SJSA1 (cell line): ENCODE data around the gene ATP8B2. TPM values are rescaled to one million over a fixed set of nuclear protein-coding genes. Genes with fewer than 3 reads are reported as not detected.
A peak's percentile ranks its signal among the peaks of the same experiment; 100 is the strongest.
"Not testable (repeated sequence)": the region's sequence is repeated elsewhere in the genome, so short reads cannot be mapped to it uniquely, and the experiment has no call there.

Experiments used
- DNase-seq, 2 experiments: peaks; one replicate each; pipeline ENCODE4 v3.0.0-alpha.2; 2015 to 2020; ENCODE audit warnings: low spot score in 2 of 2, low read depth in 1 of 2
- H3K27ac ChIP-seq: fragments of 250-450 bp; sonication (Bioruptor Pico); 2 replicates; pipeline ENCODE4 v1.5.1; 2020; ENCODE audit warnings: mild to moderate bottlenecking, moderate library complexity
- H3K27me3 ChIP-seq: fragments of 250-450 bp; sonication (Bioruptor Pico); replicated peaks from 2 replicates; pipeline ENCODE4 v1.5.1; 2020; ENCODE audit warnings: mild to moderate bottlenecking, moderate library complexity
- H3K36me3 ChIP-seq: fragments of 250-450 bp; sonication (Bioruptor Pico); 2 replicates; pipeline ENCODE4 v1.5.1; 2020; ENCODE audit warnings: mild to moderate bottlenecking
- H3K4me1 ChIP-seq: fragments of 250-450 bp; sonication (Bioruptor Pico); replicated peaks from 2 replicates; pipeline ENCODE4 v1.6.1; 2021; ENCODE audit warnings: mild to moderate bottlenecking
- H3K4me3 ChIP-seq: fragments of 250-450 bp; sonication (Bioruptor Pico); 2 replicates; pipeline ENCODE4 v1.5.1; 2020; ENCODE audit warnings: mild to moderate bottlenecking
- H3K9me3 ChIP-seq: fragments of 250-450 bp; sonication (Bioruptor Pico); replicated peaks from 2 replicates; pipeline ENCODE4 v1.5.1; 2020; ENCODE audit warnings: mild to moderate bottlenecking
- total RNA-seq: library from RNA; depleted of rRNA; stranded (reverse); fragments of >200 nt; shearing (Covaris generic); gene quantifications from 2 replicates; pipeline ENCODE4 v1.2.3, GENCODE V29; 2014; rRNA removed

ATP8B2 gene, protein sequence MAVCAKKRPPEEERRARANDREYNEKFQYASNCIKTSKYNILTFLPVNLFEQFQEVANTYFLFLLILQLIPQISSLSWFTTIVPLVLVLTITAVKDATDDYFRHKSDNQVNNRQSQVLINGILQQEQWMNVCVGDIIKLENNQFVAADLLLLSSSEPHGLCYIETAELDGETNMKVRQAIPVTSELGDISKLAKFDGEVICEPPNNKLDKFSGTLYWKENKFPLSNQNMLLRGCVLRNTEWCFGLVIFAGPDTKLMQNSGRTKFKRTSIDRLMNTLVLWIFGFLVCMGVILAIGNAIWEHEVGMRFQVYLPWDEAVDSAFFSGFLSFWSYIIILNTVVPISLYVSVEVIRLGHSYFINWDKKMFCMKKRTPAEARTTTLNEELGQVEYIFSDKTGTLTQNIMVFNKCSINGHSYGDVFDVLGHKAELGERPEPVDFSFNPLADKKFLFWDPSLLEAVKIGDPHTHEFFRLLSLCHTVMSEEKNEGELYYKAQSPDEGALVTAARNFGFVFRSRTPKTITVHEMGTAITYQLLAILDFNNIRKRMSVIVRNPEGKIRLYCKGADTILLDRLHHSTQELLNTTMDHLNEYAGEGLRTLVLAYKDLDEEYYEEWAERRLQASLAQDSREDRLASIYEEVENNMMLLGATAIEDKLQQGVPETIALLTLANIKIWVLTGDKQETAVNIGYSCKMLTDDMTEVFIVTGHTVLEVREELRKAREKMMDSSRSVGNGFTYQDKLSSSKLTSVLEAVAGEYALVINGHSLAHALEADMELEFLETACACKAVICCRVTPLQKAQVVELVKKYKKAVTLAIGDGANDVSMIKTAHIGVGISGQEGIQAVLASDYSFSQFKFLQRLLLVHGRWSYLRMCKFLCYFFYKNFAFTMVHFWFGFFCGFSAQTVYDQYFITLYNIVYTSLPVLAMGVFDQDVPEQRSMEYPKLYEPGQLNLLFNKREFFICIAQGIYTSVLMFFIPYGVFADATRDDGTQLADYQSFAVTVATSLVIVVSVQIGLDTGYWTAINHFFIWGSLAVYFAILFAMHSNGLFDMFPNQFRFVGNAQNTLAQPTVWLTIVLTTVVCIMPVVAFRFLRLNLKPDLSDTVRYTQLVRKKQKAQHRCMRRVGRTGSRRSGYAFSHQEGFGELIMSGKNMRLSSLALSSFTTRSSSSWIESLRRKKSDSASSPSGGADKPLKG
- 36.9 and 77.8 TPM in 2 replicates for total RNA-seq

DNA sequence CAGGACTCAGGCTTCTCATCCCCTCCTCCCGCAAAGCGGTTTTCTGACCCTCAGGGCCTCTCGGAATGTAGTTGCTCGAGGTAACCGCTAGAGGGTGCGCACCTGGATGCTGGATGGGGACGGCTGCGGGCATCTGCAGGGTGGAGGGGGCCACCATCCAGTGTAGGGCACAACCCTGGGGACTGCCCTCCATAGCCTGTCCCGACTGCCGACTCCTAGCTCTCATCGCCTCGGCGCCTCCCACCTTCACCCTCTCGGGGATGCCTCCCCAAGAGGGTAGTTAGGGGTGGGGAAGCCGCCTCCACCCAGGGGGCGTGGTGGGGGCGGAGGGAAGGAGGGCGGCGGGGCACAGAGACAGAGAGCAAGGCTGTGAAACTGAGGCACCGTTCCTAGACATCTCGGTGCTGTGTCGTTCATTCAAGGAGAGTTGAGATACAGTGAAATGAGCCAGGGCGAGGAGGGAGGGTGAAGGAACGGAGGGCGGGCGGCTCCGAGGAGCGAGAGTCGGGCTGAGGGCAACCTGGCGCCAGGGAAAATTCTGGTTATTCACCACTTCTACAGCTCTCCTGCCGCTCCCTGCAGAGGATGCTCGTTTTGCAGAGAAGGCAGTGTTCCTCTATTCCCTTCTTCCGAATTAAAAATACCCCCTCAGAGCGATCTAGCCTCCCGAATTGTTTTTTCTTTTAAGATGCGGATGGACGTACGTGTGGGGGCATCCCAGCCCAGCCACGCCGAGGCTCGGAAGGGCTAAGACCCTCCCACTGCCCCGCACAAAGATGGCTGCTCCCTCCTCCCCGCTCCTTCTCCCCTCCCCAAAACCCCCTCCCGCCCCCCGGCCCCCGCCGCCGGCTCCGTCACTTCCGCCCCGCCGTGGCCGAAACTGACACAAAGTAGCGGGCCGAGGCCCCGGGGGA is at the start of gene ATP8B2:
ATP8B2 (plus strand) TSS at position 857 of the 914 bp plus-strand sequence. CDS start 2,617 bp downstream, outside the sequence.
- DNase-seq: peak; percentile 83 to 91
- Histone ChIP-seq H3K36me3 (peaks cover 21% of the 10 kb centered on the region), H3K27ac (peak within 1 kb of the TSS; percentile 78), H3K27me3 (no peaks in the 10 kb centered on the region), H3K9me3 (no peaks in the 10 kb centered on the region), H3K4me1 (peaks cover 15% of the 10 kb centered on the region), H3K4me3 (peak within 1 kb of the TSS; percentile 95)

- Histone ChIP-seq H3K27ac (no peak overlapping the region), H3K9me3 (no peaks in the 10 kb centered on the region), H3K4me3 (no peak overlapping the region), H3K27me3 (no peaks in the 10 kb centered on the region), H3K36me3 (peaks cover 24% of the 10 kb centered on the region), H3K4me1 (peaks cover 4% of the 10 kb centered on the region; the same call in 1 of the 2 replicates)
- no peak for DNase-seq
Measured at GRCh38 chr1:154276797-154277196, 48.5 kb upstream of the ATP8B2 start.

GRCh38 chr1:154287591-154287990 is 37.7 kb upstream of the ATP8B2 start:
- not testable (repeated sequence) for H3K36me3 ChIP-seq, DNase-seq

GRCh38 chr1:154288661-154289060 is 36.7 kb upstream of the ATP8B2 start:
- H3K9me3 ChIP-seq: no peaks in the 10 kb centered on the region
- no peak overlapping the region for H3K4me3 ChIP-seq
- H3K27me3 ChIP-seq: 0 out of 2 replicates have a peak, but pooled peaks cover 4% of the 10 kb centered on the region
- no peak for DNase-seq
- H3K4me1 ChIP-seq: no peaks in the 10 kb centered on the region
- H3K36me3 ChIP-seq: no peaks in the 10 kb centered on the region
- H3K27ac ChIP-seq: no peak overlapping the region

More at GRCh38 chr1:154287591-154287990, 37.7 kb upstream of the ATP8B2 start:
- not testable (repeated sequence) for H3K27me3 ChIP-seq, H3K4me1 ChIP-seq, H3K27ac ChIP-seq, H3K9me3 ChIP-seq, H3K4me3 ChIP-seq

DNA sequence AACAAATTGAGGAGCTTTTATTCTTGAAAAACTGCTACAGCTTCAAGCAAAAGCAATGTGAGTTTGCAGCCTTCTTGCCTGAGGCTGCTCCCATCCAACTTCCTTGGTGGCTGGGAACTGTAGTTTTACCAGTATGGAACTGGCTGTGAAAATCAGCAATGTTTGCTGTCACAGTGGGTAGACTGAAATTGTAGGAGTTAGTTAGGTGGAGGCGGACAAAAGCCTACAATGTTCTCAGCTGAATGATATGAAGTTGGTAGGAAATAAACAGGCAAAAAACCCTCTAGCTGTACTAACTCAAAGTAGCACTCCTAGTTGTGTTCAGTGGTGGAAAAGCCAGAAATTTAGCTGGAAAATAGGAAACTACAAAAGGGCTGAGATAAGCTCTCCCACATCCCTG is 34.4 kb upstream of the ATP8B2 start:
- Histone ChIP-seq H3K27ac (no peak overlapping the region), H3K9me3 (peaks cover 5% of the 10 kb centered on the region), H3K4me1 (no peaks in the 10 kb centered on the region), H3K4me3 (no peak overlapping the region), H3K36me3 (no peaks in the 10 kb centered on the region), H3K27me3 (0 out of 2 replicates have a peak, but pooled peaks cover 4% of the 10 kb centered on the region)
- DNase-seq: no peak

DNA sequence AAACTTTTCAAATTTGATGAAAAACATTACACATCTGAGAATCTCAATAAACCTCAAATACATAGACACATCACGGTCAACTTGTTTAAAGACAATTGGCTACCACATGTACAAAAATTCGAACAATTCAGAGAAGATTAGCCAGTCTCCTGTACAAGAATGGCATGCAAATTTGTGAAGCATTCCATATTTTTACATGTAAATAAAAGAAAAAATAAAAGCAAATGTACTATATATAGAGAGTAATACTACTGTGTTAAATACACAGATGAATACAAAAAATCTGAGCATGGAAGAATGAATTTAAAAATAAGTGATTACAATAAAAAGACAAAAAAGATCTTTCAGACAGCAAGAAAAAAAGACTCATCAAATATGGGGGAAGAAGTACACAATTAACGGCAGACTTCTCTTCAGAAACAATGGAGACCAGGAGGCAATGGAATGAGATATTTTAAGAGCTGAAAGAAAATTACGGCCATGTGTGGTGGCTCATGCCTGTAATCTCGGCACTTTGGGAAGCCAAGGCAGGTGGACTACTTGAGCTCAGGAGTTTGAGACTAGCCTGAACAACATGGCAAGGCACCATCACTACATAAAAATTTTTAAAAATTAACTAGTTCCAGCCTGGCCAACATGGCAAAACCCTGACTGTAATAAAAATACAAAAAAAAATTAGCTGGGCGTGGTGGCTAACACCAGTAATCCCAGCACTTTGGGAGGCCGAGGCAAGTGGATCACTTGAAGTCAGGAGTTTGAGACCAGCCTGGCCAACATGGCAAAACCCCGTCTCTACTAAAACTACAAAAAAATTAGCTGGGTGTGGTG is 29.7 kb upstream of the ATP8B2 start:
- no peaks in the 10 kb centered on the region for H3K4me1 ChIP-seq

GRCh38 chr1:154301582-154301981 is 23.7 kb upstream of the ATP8B2 start:
- no peak overlapping the region for H3K4me3 ChIP-seq
- DNase-seq: no peak
- no peaks in the 10 kb centered on the region for H3K9me3 ChIP-seq
- no peaks in the 10 kb centered on the region for H3K27me3 ChIP-seq
- no peak overlapping the region for H3K27ac ChIP-seq
- peaks cover 6% of the 10 kb centered on the region for H3K4me1 ChIP-seq
- H3K36me3 ChIP-seq: no peaks in the 10 kb centered on the region

More for the DNA sequence above, 29.7 kb upstream of the ATP8B2 start:
- H3K27me3 ChIP-seq: no peaks in the 10 kb centered on the region
- H3K9me3 ChIP-seq: peaks cover 11% of the 10 kb centered on the region
- DNase-seq: no peak
- no peak overlapping the region for H3K4me3 ChIP-seq
- no peaks in the 10 kb centered on the region for H3K36me3 ChIP-seq
- H3K27ac ChIP-seq: no peak overlapping the region

DNA sequence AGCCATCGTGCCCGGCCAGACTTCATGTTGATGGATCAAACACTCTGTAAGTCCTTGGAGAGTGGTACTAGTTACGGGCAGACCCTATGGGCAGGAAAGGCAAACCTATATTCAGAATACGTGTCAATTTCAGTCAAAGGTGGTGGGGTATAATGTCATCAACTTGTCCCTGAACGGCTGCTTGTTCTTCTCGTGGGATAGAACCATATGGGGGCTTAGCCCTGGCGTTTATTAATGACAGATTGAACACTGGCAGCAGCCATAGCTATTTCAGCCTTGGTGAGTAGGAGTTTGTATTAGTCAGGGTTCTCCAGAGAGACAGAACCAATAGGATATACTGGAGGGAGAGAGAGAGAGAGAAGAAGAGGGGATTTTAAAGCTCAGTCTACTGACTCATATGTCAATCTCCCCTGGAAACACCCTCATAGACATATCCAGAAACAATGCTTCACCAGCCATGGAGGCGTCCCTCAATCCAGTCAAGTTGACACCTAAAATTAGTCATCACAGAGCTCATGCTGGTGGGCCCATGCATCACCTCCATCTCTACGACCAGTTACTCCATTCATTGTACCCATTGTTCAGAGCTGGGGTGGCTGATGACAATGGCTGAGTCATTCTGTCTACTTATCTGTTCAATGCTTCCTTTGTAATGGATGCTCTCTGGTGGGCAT is 20.5 kb upstream of the ATP8B2 start:
- Histone ChIP-seq H3K27me3 (no peaks in the 10 kb centered on the region), H3K4me3 (no peak overlapping the region), H3K4me1 (peaks cover 6% of the 10 kb centered on the region), H3K9me3 (no peaks in the 10 kb centered on the region), H3K27ac (no peak overlapping the region), H3K36me3 (no peaks in the 10 kb centered on the region)
- peak; percentile 43 to 70 for DNase-seq

DNA sequence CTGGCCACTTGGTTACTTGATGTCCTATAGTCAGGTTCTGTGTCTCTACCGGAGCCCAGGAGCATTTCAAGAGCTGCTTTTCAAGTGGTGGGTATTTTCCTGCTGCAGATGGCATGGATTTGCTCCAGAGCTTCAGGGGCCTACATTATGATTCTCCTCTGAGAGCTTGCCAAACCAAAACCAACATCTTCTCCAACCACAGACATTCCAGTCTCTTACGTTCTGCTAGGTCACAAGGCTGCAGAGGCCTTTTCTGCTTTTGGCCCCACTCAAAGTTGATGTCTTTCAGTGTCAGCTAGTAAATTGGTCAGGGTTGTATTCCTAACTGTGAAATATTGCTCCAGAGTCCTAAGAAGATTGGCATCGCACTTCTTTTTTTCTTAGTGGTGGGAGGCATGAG is 19.2 kb upstream of the ATP8B2 start:
- no peaks in the 10 kb centered on the region for H3K27me3 ChIP-seq
- no peaks in the 10 kb centered on the region for H3K36me3 ChIP-seq
- no peak for DNase-seq
- H3K4me3 ChIP-seq: no peak overlapping the region
- peaks cover 6% of the 10 kb centered on the region for H3K4me1 ChIP-seq
- no peak overlapping the region for H3K27ac ChIP-seq
- no peaks in the 10 kb centered on the region for H3K9me3 ChIP-seq

DNA sequence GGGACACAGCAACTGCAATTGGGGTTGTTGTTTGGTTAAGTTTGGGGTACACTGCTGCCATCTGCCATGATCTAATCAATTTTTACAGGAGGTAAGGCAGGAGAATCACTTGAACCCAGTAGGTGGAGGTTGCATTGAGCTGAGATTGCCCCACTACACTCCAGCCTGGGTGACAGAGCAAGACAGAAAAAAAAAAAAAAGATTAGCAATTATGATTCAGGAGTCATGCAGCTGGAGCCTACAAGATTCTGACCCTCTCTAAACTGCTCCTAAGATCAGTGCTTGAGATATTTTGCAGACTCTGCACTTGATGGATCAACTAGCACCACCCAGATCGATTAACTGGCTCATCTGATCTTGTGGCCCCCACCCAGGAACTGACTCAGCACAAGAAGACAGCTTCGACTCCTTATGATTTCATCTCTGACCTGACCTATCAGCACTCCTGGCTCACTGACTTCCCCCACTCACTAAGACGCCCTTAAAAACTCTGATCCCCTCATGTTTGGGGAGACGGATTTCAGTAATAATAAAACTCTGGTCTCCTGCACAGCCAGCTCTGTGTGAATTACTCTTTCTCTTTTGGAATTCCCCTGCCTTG is 17.6 kb upstream of the ATP8B2 start:
- H3K4me1 ChIP-seq, DNase-seq, H3K27ac ChIP-seq, H3K9me3 ChIP-seq, H3K4me3 ChIP-seq, H3K27me3 ChIP-seq, H3K36me3 ChIP-seq: not testable (repeated sequence)

DNA sequence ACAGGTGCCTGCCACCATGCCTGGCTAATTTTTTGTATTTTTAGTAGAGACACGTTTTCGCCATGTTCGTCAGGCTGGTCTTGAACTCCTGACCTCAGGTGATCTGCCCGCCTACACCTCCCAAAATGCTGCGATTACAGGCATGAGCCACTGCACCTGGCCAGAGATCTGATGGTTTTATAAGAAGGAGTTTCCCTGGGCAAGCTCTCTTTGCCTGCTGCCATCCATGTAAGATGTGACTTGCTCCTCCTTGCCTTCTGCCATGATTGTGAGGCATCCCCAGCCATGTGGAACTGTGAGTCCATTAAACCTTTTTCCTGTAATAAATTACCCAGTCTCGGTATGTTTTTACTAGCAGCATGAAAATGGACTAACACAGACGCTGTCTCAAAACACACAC is 16.2 kb upstream of the ATP8B2 start:
- not testable (repeated sequence) for H3K36me3 ChIP-seq, H3K27ac ChIP-seq, H3K27me3 ChIP-seq, H3K4me1 ChIP-seq, DNase-seq, H3K4me3 ChIP-seq, H3K9me3 ChIP-seq
